SK-N-SH (cell line): Measurements from ENCODE around the gene FAM240B. TPM values are rescaled to one million over a fixed set of nuclear protein-coding genes. Genes with fewer than 3 reads are reported as not detected.

Experiments
- CTCF ChIA-PET: fragments of 300-600, 350-600 bp; formaldehyde crosslinking; extraction: SDS; loops from one replicate; lab custom pipeline; 2021; lab: Yijun Ruan, JAX
- POLR2A ChIA-PET: fragments of 350-600 bp; sonication (Branson Sonifier 250); formaldehyde crosslinking; extraction: SDS; loops from one replicate; lab custom pipeline; 2020; ENCODE audit warnings: antibody characterized with exemption, inconsistent platforms; lab: Yijun Ruan, JAX
- DNase-seq: peaks from one replicate; pipeline ENCODE4 v3.0.0; 2012
- H2AFZ ChIP-seq: fragments of 200-600 bp; sonication (generic); 2 replicates; pipeline ENCODE4 v1.8.1; 2016; ENCODE audit warnings: antibody characterized with exemption, mild to moderate bottlenecking, low read depth
- H3F3A ChIP-seq: fragments of 200-600 bp; sonication (generic); replicated peaks from 2 replicates; pipeline ENCODE3; 2016; ENCODE audit warnings: antibody characterized with exemption, mild to moderate bottlenecking; ENCODE audit not compliant: insufficient read depth
- H3K27ac ChIP-seq, 2 experiments: fragments of 200-500 bp in 1 of 2; fragments of 200-600 bp in 1 of 2; sonication (Bioruptor generic) in 1 of 2; sonication (generic), shearing (Covaris generic) in 1 of 2; 2 replicates each; pipeline versions ENCODE4 v1.5.1 to v1.6.1; 2014 to 2016; ENCODE audit warnings: low read depth in 2 of 2, inconsistent platforms in 1 of 2, low read length in 1 of 2, mild to moderate bottlenecking in 1 of 2, mixed read lengths in 1 of 2
- H3K27me3 ChIP-seq: fragments of 200-600 bp; sonication (generic), shearing (Covaris generic); 2 replicates; pipeline ENCODE4 v1.6.1; 2016; ENCODE audit warnings: mixed run types; ENCODE audit not compliant: insufficient read depth
- H3K36me3 ChIP-seq, 2 experiments: fragments of 200-500 bp in 1 of 2; fragments of 200-600 bp in 1 of 2; sonication (Bioruptor generic) in 1 of 2; sonication (generic) in 1 of 2; replicated peaks in 1 of 2; 2 replicates each; pipeline versions ENCODE3 to v1.5.1; 2014 to 2016; ENCODE audit warnings: low read length in 1 of 2, mild to moderate bottlenecking in 1 of 2; ENCODE audit not compliant: insufficient read depth in 2 of 2, control insufficient read depth in 1 of 2
- H3K4me1 ChIP-seq, 2 experiments: fragments of 200-500 bp in 1 of 2; fragments of 200-600 bp in 1 of 2; sonication (Bioruptor generic) in 1 of 2; sonication (generic), shearing (Covaris generic) in 1 of 2; 2 replicates each; pipeline versions ENCODE4 v1.5.1 to v1.6.1; 2014 to 2016; ENCODE audit warnings: low read depth in 1 of 2, low read length in 1 of 2, mixed run types in 1 of 2; ENCODE audit not compliant: insufficient read depth in 2 of 2, control insufficient read depth in 1 of 2
- H3K4me2 ChIP-seq: fragments of 200-600 bp; sonication (generic), shearing (Covaris generic); 2 replicates; pipeline ENCODE4 v1.6.1; 2017; ENCODE audit warnings: mixed run types
- H3K4me3 ChIP-seq, 2 experiments: fragments of 200-500 bp in 1 of 2; fragments of 200-600 bp in 1 of 2; sonication (Bioruptor generic) in 1 of 2; sonication (generic), shearing (Covaris generic) in 1 of 2; 2 replicates each; pipeline versions ENCODE4 v1.5.1 to v1.8.1; 2014 to 2016; ENCODE audit warnings: low read depth in 2 of 2, inconsistent platforms in 1 of 2, low read length in 1 of 2, mild to moderate bottlenecking in 1 of 2, mixed read lengths in 1 of 2, moderate library complexity in 1 of 2
- H3K79me2 ChIP-seq: fragments of 200-600 bp; sonication (generic); 2 replicates; pipeline ENCODE4 v1.8.1; 2017; ENCODE audit warnings: mild to moderate bottlenecking; ENCODE audit not compliant: insufficient read depth
- H3K9ac ChIP-seq: fragments of 200-600 bp; sonication (generic); 2 replicates; pipeline ENCODE4 v1.6.1; 2017; ENCODE audit warnings: mixed run types
- H3K9me2 ChIP-seq: fragments of 200-600 bp; sonication (generic); 2 replicates; pipeline ENCODE4 v1.6.1; 2017; ENCODE audit warnings: mixed run types
- H3K9me3 ChIP-seq: fragments of 200-600 bp; sonication (generic); 2 replicates; pipeline ENCODE4 v1.6.1; 2017; ENCODE audit warnings: mixed run types, mild to moderate bottlenecking, moderate library complexity
- H4K20me1 ChIP-seq: fragments of 200-600 bp; sonication (generic); 2 replicates; pipeline ENCODE4 v1.6.1; 2017; ENCODE audit warnings: mild to moderate bottlenecking, mixed run types; ENCODE audit not compliant: insufficient read depth
- ELF1 ChIP-seq: IDR thresholded peaks from 2 replicates; pipeline ENCODE4 v1.4.0; 2012
- EZH2phosphoT487 ChIP-seq: fragments of 200-600 bp; sonication (generic); IDR thresholded peaks from 2 replicates; pipeline ENCODE4 v1.6.1; 2017; ENCODE audit warnings: low read depth, mixed run types, mild to moderate bottlenecking, antibody characterized with exemption, moderate library complexity, borderline replicate concordance
- FOSL2 ChIP-seq: IDR thresholded peaks from 2 replicates; pipeline ENCODE4 v1.4.0; 2012; ENCODE audit warnings: low read depth, mild to moderate bottlenecking, moderate library complexity, borderline replicate concordance
- GATA2 ChIP-seq: sonication (generic); formaldehyde crosslinking; IDR thresholded peaks from 2 replicates; pipeline ENCODE4 v1.5.0; 2020; ENCODE audit warnings: mild to moderate bottlenecking, missing genetic modification reagents
- IRF3 ChIP-seq: fragments of 150-350 bp; IDR thresholded peaks from 2 replicates; pipeline ENCODE4 v1.6.1; 2016; ENCODE audit warnings: mild to moderate bottlenecking, low read depth, low read length
- JUND ChIP-seq: IDR thresholded peaks from 2 replicates; pipeline ENCODE4 v1.4.0; 2012
- MAX ChIP-seq: IDR thresholded peaks from 2 replicates; pipeline ENCODE4 v1.4.0; 2012; ENCODE audit warnings: low read depth
- MEF2A ChIP-seq: IDR thresholded peaks from 2 replicates; pipeline ENCODE4 v1.4.0; 2012; ENCODE audit warnings: low read depth, borderline replicate concordance
- MXI1 ChIP-seq: IDR thresholded peaks from 2 replicates; pipeline ENCODE4 v1.6.1; 2012; ENCODE audit warnings: mild to moderate bottlenecking, low read depth, low read length, improper control_type of control experiment
- NRF1 ChIP-seq: IDR thresholded peaks from 2 replicates; pipeline ENCODE4 v1.6.1; 2012; ENCODE audit warnings: low read depth, mild to moderate bottlenecking, low read length
- PBX3 ChIP-seq: IDR thresholded peaks from 2 replicates; pipeline ENCODE4; 2012
- POLR2AphosphoS5 ChIP-seq: IDR thresholded peaks from 2 replicates; pipeline ENCODE4 v1.6.1; 2012; ENCODE audit warnings: low read depth, low read length
- REST ChIP-seq: IDR thresholded peaks from 2 replicates; pipeline ENCODE4 v1.6.1; 2012; ENCODE audit warnings: mild to moderate bottlenecking, low read depth, low read length, moderate library complexity
- RFX5 ChIP-seq: IDR thresholded peaks from 2 replicates; pipeline ENCODE4 v1.6.1; 2012; ENCODE audit warnings: mild to moderate bottlenecking, improper control_type of control experiment, low read length
- RXRA ChIP-seq: IDR thresholded peaks from 2 replicates; pipeline ENCODE4 v1.4.0; 2012; ENCODE audit warnings: low read depth, mild to moderate bottlenecking, borderline replicate concordance
- SIN3A ChIP-seq: IDR thresholded peaks from 2 replicates; pipeline ENCODE4 v1.6.1; 2012; ENCODE audit warnings: low read depth, mild to moderate bottlenecking, low read length, moderate library complexity, borderline replicate concordance
- SMC3 ChIP-seq: IDR thresholded peaks from 2 replicates; pipeline ENCODE4 v1.6.1; 2012; ENCODE audit warnings: low read depth, low read length, improper control_type of control experiment
- TCF12 ChIP-seq: IDR thresholded peaks from 2 replicates; pipeline ENCODE4 v1.4.0; 2012
- TEAD4 ChIP-seq: IDR thresholded peaks from 2 replicates; pipeline ENCODE4 v1.4.0; 2012; ENCODE audit warnings: mild to moderate bottlenecking, borderline replicate concordance; ENCODE audit not compliant: insufficient read depth
- USF1 ChIP-seq: IDR thresholded peaks from 2 replicates; pipeline ENCODE4 v1.4.0; 2012; ENCODE audit warnings: low read depth, borderline replicate concordance
- USF2 ChIP-seq: fragments of 150-350 bp; IDR thresholded peaks from 2 replicates; pipeline ENCODE4 v1.6.1; 2017; ENCODE audit warnings: antibody characterized with exemption, low read length, low read depth, borderline replicate concordance
- YY1 ChIP-seq: IDR thresholded peaks from 2 replicates; pipeline ENCODE4 v1.4.0; 2012; ENCODE audit warnings: low read depth, mild to moderate bottlenecking
- WGBS: methylation state at CpG from one replicate; pipeline ENCODE4 v1.1.6; 2017; ENCODE audit warnings: low lambda C conversion rate; 5-methylcytosine and 5-hydroxymethylcytosine counted together
- polyA plus RNA-seq, 3 experiments: library from polyadenylated mRNA; depleted of rRNA; stranded (reverse); fragments of >200 nt; gene quantifications; 2 replicates each; pipeline ENCODE4 v1.2.3, GENCODE V29; 2012

Gene FAM240B
- polyA plus RNA-seq, 1 of the 3 experiments (the other 2 are of a cell fraction) = not detected

- CTCF ChIA-PET = interaction anchor here (1.3 to 2.1 kb wide), 3 partner anchors 10 to 73 kb away, joined by 3 to 6 read pairs (median 3); no protein-coding TSS in a partner anchor
- no peak overlapping the region for H3K4me3 ChIP-seq
- H3K79me2 ChIP-seq = no peaks in the 10 kb centered on the region
- H3K27ac ChIP-seq = no peak overlapping the region
- POLR2A ChIA-PET = no interaction called here
- H3K9ac ChIP-seq = no peak overlapping the region
- H4K20me1 ChIP-seq = no peaks in the 10 kb centered on the region
- H3K4me2 ChIP-seq = no peak overlapping the region
- H3K9me2 ChIP-seq = no peaks in the 10 kb centered on the region
- WGBS = 31% methylated on average over 2 of the region's 2 CpGs
- peaks cover 0 to 9% of the 10 kb centered on the region in 2 experiments; a peak in 2 of 4 replicates for H3K4me1 ChIP-seq
- no peaks in the 10 kb centered on the region for H3K9me3 ChIP-seq
- H3K27me3 ChIP-seq = no peaks in the 10 kb centered on the region
- no peak for DNase-seq
- H3F3A ChIP-seq = no peaks in the 10 kb centered on the region
- H2AFZ ChIP-seq = no peak overlapping the region
- TF ChIP-seq SIN3A = no peak
- no peak for TF ChIP-seq USF2
- TF ChIP-seq JUND = no peak
- TF ChIP-seq MAX = no peak
- no peak for TF ChIP-seq IRF3
- no peak for TF ChIP-seq SMC3
- no peak for TF ChIP-seq FOSL2
- TF ChIP-seq YY1 = no peak
- TF ChIP-seq RFX5 = no peak
- no peaks in the 10 kb centered on the region for H3K36me3 ChIP-seq
Observed at GRCh38 chr9:38715684-38716083, 4.2 kb downstream of the FAM240B start.

GRCh38 chr9:38713426-38713825 is 6.5 kb downstream of the FAM240B start:
- ChIA-PET CTCF (no interaction called here), POLR2A (no interaction called here)
- H3K36me3 ChIP-seq = no peaks in the 10 kb centered on the region
- WGBS = 45% methylated on average over 5 of the region's 5 CpGs
- no peak overlapping the region for H2AFZ ChIP-seq
- H3K27ac ChIP-seq = no peak overlapping the region
- no peaks in the 10 kb centered on the region for H3K9me3 ChIP-seq
- H3K4me1 ChIP-seq = peaks cover 0 to 19% of the 10 kb centered on the region in 2 experiments; a peak in 2 of 4 replicates
- H3F3A ChIP-seq = no peaks in the 10 kb centered on the region
- no peak overlapping the region for H3K4me2 ChIP-seq
- H4K20me1 ChIP-seq = no peaks in the 10 kb centered on the region
- DNase-seq = no peak
- H3K4me3 ChIP-seq = no peak overlapping the region
- H3K27me3 ChIP-seq = no peaks in the 10 kb centered on the region
- no peak overlapping the region for H3K9ac ChIP-seq
- no peaks in the 10 kb centered on the region for H3K9me2 ChIP-seq
- no peaks in the 10 kb centered on the region for H3K79me2 ChIP-seq
- TF ChIP-seq MXI1 (no peak), PBX3 (no peak), ELF1 (no peak), USF1 (no peak), YY1 (no peak), POLR2AphosphoS5 (no peak), GATA2 (CRISPR knock-in tag) (no peak), MEF2A (no peak), EZH2phosphoT487 (no peak), RXRA (no peak), TCF12 (no peak), TEAD4 (no peak), REST (no peak), JUND (no peak), NRF1 (no peak)
